Endothelial cell of umbilical vein (primary cell): ENCODE measurements around the gene GLB1L2. TPM values are rescaled to one million over a fixed set of nuclear protein-coding genes. Genes with fewer than 3 reads are reported as not detected.

Source experiments
- BruUV-seq: library from RNA; stranded (reverse); fragments of 400-500 nt; replicated peaks from 2 replicates; lab custom pipeline; 2021; lab: Mats Ljungman, UMichigan
- CTCF ChIA-PET: fragments of 300-600, 350-600 bp; sonication (Branson Sonifier 250); formaldehyde crosslinking; loops from one replicate; lab custom pipeline; 2021; ENCODE audit warnings: antibody characterized with exemption, inconsistent platforms; lab: Charles Lee
- POLR2A ChIA-PET: fragments of 300-600, 350-600 bp; sonication (Branson Sonifier 250); formaldehyde crosslinking; loops from one replicate; lab custom pipeline; 2021; ENCODE audit warnings: antibody characterized with exemption, inconsistent platforms; lab: Charles Lee
- DNase-seq: peaks from one replicate; pipeline ENCODE4 v3.0.0-alpha.2; 2011; ENCODE audit warnings: low read depth, low spot score
- FAIRE-seq: peaks from 2 replicates; lab custom pipeline; 2011; peaks lifted over from hg19 to GRCh38; lab: Jason Lieb, UNC
- H2AFZ ChIP-seq: 2 replicates; pipeline ENCODE4 v1.6.0; 2012; ENCODE audit warnings: low read depth, low read length, control low read depth, inconsistent platforms
- H3K27ac ChIP-seq: 2 replicates; pipeline ENCODE4 v1.5.1; 2011; ENCODE audit warnings: low read depth, mild to moderate bottlenecking, control low read depth, low read length, moderate library complexity; ENCODE audit not compliant: insufficient read depth
- H3K27me3 ChIP-seq, 2 experiments: 2 replicates each; pipeline versions ENCODE4 v1.6.0 to v1.6.1; 2011; ENCODE audit warnings: low read length in 2 of 2, mixed read lengths in 1 of 2; ENCODE audit not compliant: control insufficient read depth in 2 of 2, insufficient read depth in 2 of 2
- H3K36me3 ChIP-seq, 2 experiments: 2 replicates in 1 of 2; 3 replicates in 1 of 2; pipeline ENCODE4 v1.5.1; 2011; ENCODE audit warnings: low read length in 2 of 2, mild to moderate bottlenecking in 1 of 2, moderate library complexity in 1 of 2; ENCODE audit not compliant: control insufficient read depth in 2 of 2, insufficient read depth in 2 of 2; ENCODE audit errors: extremely low read depth in 1 of 2
- H3K4me1 ChIP-seq: 3 replicates; pipeline ENCODE4 v1.5.1; 2011; ENCODE audit warnings: mild to moderate bottlenecking, low read length; ENCODE audit not compliant: control insufficient read depth, insufficient read depth; ENCODE audit errors: extremely low read depth
- H3K4me2 ChIP-seq: 2 replicates; pipeline ENCODE4 v1.6.1; 2011; ENCODE audit warnings: low read length, control low read depth, mixed read lengths; ENCODE audit not compliant: insufficient read depth
- H3K4me3 ChIP-seq, 3 experiments: fragments of 200-600 bp in 1 of 3; sonication (generic), shearing (Covaris generic) in 1 of 3; replicated peaks in 1 of 3; 2 replicates each; pipeline ENCODE4 v1.5.1; 2011 to 2016; ENCODE audit warnings: control low read depth in 3 of 3, low read length in 3 of 3, mild to moderate bottlenecking in 2 of 3, inconsistent platforms in 1 of 3, low read depth in 1 of 3, moderate library complexity in 1 of 3; ENCODE audit not compliant: insufficient read depth in 1 of 3
- H3K79me2 ChIP-seq: 2 replicates; pipeline ENCODE4 v1.6.0; 2012; ENCODE audit warnings: low read length, inconsistent platforms; ENCODE audit not compliant: control insufficient read depth, insufficient read depth
- H3K9ac ChIP-seq: replicated peaks from 2 replicates; pipeline ENCODE3; 2011; ENCODE audit warnings: low read length, control low read depth; ENCODE audit not compliant: insufficient read depth; ENCODE audit errors: extremely low read depth
- H3K9me1 ChIP-seq: replicated peaks from 3 replicates; pipeline ENCODE4 v1.6.0; 2011; ENCODE audit warnings: mild to moderate bottlenecking, low read length; ENCODE audit not compliant: control insufficient read depth, insufficient read depth; ENCODE audit errors: extremely low read depth
- H3K9me3 ChIP-seq: replicated peaks from 2 replicates; pipeline ENCODE4 v1.5.1; 2012; ENCODE audit warnings: low read length, inconsistent platforms; ENCODE audit not compliant: control insufficient read depth, insufficient read depth
- H4K20me1 ChIP-seq: replicated peaks from 2 replicates; pipeline ENCODE3; 2011; ENCODE audit warnings: mild to moderate bottlenecking, low read length; ENCODE audit not compliant: control insufficient read depth, insufficient read depth; ENCODE audit errors: extremely low read depth
- EZH2 ChIP-seq: IDR thresholded peaks from 2 replicates; pipeline ENCODE4 v1.6.1; 2012; ENCODE audit warnings: borderline replicate concordance, low read depth, mild to moderate bottlenecking, moderate library complexity, low read length, inconsistent platforms; ENCODE audit not compliant: severe bottlenecking
- FOS ChIP-seq: IDR thresholded peaks from 2 replicates; pipeline ENCODE4 v1.6.1; 2011; ENCODE audit warnings: mild to moderate bottlenecking, low read length, moderate library complexity, borderline replicate concordance; ENCODE audit not compliant: insufficient read depth
- GATA2 ChIP-seq: IDR thresholded peaks from 2 replicates; pipeline ENCODE4 v1.7.0; 2011; ENCODE audit warnings: low read depth, mild to moderate bottlenecking, moderate library complexity, mixed read lengths, low read length; ENCODE audit not compliant: insufficient read length, insufficient read depth
- JUN ChIP-seq: IDR thresholded peaks from 2 replicates; pipeline ENCODE4 v1.6.1; 2011; ENCODE audit warnings: borderline replicate concordance, low read depth; ENCODE audit not compliant: insufficient read length, insufficient read depth
- MAX ChIP-seq: IDR thresholded peaks from 2 replicates; pipeline ENCODE4 v1.6.1; 2011; ENCODE audit not compliant: insufficient read depth, insufficient read length
- MYC ChIP-seq: IDR thresholded peaks from one replicate; pipeline ENCODE4 v1.6.1; 2011; ENCODE audit warnings: mild to moderate bottlenecking, low read depth, low read length
- POLR2A ChIP-seq: IDR thresholded peaks from 2 replicates; pipeline ENCODE4 v1.6.1; 2012; ENCODE audit warnings: low read depth, mild to moderate bottlenecking, control low read depth, low read length
- POLR2AphosphoS5 ChIP-seq: IDR thresholded peaks from 2 replicates; pipeline ENCODE4 v1.6.1; 2012; ENCODE audit warnings: low read depth, mild to moderate bottlenecking, control low read depth, low read length, moderate library complexity; ENCODE audit not compliant: insufficient read depth
- dilution Hi-C: fragments of 300-500 bp; cut with MboI; formaldehyde crosslinking; loops from one replicate; pipeline ENCODE4 v1.15.0; 2019; ENCODE audit warnings: low sequenced_read_pairs; ENCODE audit not compliant: extremely low pct_ligation_motif_present
- intact Hi-C: fragments of 100-400 bp; cut with micrococcal nuclease; formaldehyde crosslinking; loops from one replicate; pipeline ENCODE4 v1.10.0; 2022
- polyA plus RNA-seq, 4 experiments: library from polyadenylated mRNA; depleted of rRNA in 3 of 4; stranded (reverse) in 3 of 4; unstranded in 1 of 4; fragments of >200 nt; gene quantifications; 2 replicates each; pipeline versions ENCODE4 v1.2.1 to v1.2.3, GENCODE V29; 2011 to 2012; ENCODE audit warnings: missing spikeins in 1 of 4
- total RNA-seq: library from RNA; stranded (reverse); gene quantifications from 2 replicates; pipeline ENCODE4 v1.2.3, GENCODE V29; 2021
- TF ChIP-seq, protein P1 (sequence below), 2 donors: IDR thresholded peaks; 1 replicate in 1 of 2; 2 replicates in 1 of 2; pipeline ENCODE4 v1.5.1; 2011; ENCODE audit warnings: low read length in 2 of 2, mild to moderate bottlenecking in 2 of 2, moderate library complexity in 2 of 2, control low read depth in 1 of 2, inconsistent platforms in 1 of 2, low read depth in 1 of 2; ENCODE audit not compliant: insufficient read depth in 1 of 2; ENCODE audit errors: extremely low read depth in 1 of 2

GLB1L2 gene
- total and polyA plus RNA-seq, 2 donors (not counting 3 experiments of a cell fraction or from before 2014, with no cell fraction given) = 0.55 to 0.59 TPM

DNA sequence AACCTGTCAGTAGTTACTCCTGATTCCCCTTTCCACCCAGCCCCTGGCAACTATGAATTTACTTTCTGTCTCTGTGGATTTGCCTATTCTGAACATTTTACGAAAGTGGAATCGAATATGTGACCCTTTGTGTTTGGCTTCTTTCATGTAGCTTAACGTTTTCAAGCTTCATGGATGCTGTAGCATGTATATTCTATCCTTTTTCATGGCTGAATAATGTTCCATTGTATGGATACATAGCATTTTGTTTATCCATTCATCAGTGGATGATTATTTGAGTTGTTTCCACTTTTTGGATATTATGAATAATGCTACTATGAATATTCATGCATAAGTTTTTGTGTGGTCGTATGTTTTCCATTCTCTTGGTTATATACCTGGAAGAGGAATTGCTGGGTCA is 9.2 kb upstream of the GLB1L2 start:
- BruUV-seq = no TSS peak
- H2AFZ ChIP-seq = no peak overlapping the region
- POLR2A ChIA-PET = no interaction called here

GRCh38 chr11:134328433-134328832 is 3.4 kb upstream of the GLB1L2 start:
- intact Hi-C loops (no loop called here), dilution Hi-C loops (no loop called here)
- H3K9me1 ChIP-seq = no peaks in the 10 kb centered on the region
- DNase-seq (no peak), FAIRE-seq (no peak)
- TF ChIP-seq MYC (no peak), JUN (no peak), MAX (no peak), FOS (no peak), POLR2AphosphoS5 (no peak), GATA2 (no peak), EZH2 (no peak), POLR2A (no peak)
- TF ChIP-seq, protein P1, sequence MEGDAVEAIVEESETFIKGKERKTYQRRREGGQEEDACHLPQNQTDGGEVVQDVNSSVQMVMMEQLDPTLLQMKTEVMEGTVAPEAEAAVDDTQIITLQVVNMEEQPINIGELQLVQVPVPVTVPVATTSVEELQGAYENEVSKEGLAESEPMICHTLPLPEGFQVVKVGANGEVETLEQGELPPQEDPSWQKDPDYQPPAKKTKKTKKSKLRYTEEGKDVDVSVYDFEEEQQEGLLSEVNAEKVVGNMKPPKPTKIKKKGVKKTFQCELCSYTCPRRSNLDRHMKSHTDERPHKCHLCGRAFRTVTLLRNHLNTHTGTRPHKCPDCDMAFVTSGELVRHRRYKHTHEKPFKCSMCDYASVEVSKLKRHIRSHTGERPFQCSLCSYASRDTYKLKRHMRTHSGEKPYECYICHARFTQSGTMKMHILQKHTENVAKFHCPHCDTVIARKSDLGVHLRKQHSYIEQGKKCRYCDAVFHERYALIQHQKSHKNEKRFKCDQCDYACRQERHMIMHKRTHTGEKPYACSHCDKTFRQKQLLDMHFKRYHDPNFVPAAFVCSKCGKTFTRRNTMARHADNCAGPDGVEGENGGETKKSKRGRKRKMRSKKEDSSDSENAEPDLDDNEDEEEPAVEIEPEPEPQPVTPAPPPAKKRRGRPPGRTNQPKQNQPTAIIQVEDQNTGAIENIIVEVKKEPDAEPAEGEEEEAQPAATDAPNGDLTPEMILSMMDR (IDR thresholded peaks at IDR 0.05; ENCODE audit: extremely low read depth in 1 of 2, insufficient read depth in 1 of 2, low read depth in 1 of 2, low read length in 2 of 2) = no peak
- no peaks in the 10 kb centered on the region for H3K79me2 ChIP-seq
- no peak overlapping the region for H3K27ac ChIP-seq
- POLR2A ChIA-PET = no interaction called here
- no peaks in the 10 kb centered on the region for H4K20me1 ChIP-seq
- no peaks in the 10 kb centered on the region for H3K36me3 ChIP-seq
- peaks cover 15 to 16% of the 10 kb centered on the region in 2 experiments for H3K27me3 ChIP-seq
- H3K4me3 ChIP-seq = no peak overlapping the region
- H3K9me3 ChIP-seq = no peaks in the 10 kb centered on the region
- H3K4me1 ChIP-seq = peaks cover 4% of the 10 kb centered on the region
- H3K4me2 ChIP-seq = no peak overlapping the region
- H2AFZ ChIP-seq = no peak overlapping the region
- H3K9ac ChIP-seq = no peak overlapping the region
- no TSS peak for BruUV-seq
- CTCF ChIA-PET = no interaction called here

More for the DNA sequence above, 9.2 kb upstream of the GLB1L2 start:
- Histone ChIP-seq H3K9ac (no peak overlapping the region), H3K9me3 (no peaks in the 10 kb centered on the region), H3K27me3 (no peaks in the 10 kb centered on the region), H3K79me2 (no peaks in the 10 kb centered on the region), H3K4me3 (no peak overlapping the region), H4K20me1 (no peaks in the 10 kb centered on the region), H3K4me1 (no peaks in the 10 kb centered on the region), H3K9me1 (no peaks in the 10 kb centered on the region), H3K4me2 (no peak overlapping the region), H3K36me3 (no peaks in the 10 kb centered on the region), H3K27ac (no peak overlapping the region)
- dilution Hi-C loops = no loop called here
- FAIRE-seq (no peak), DNase-seq (no peak)
- intact Hi-C loops = no loop called here
- TF ChIP-seq JUN = no peak
- TF ChIP-seq, protein P1 (IDR thresholded peaks at IDR 0.05; ENCODE audit: extremely low read depth in 1 of 2, insufficient read depth in 1 of 2, low read depth in 1 of 2, low read length in 2 of 2) = no peak
- no peak for TF ChIP-seq POLR2AphosphoS5
- CTCF ChIA-PET = no interaction called here
